Stimulated activated CD4-positive, alpha-beta T cell treated with anti-CD3 and anti-CD28 coated beads, Interleukin-15, amount 100 ng/mL, for 48 hours (primary cell): ENCODE data around the gene CENPT.
"Not testable (repeated sequence)": the region's sequence is repeated elsewhere in the genome, so short reads cannot be mapped to it uniquely, and the experiment has no call there.

Experiments used
- DNase-seq, 2 donors: peaks; one replicate each; pipeline ENCODE4 v3.0.0-alpha.2; 2020; ENCODE audit warnings: low read depth in 2 of 2

CENPT gene

GRCh38 chr16:67846063-67846319, 1.5 kb downstream of the CENPT start:
- DNase-seq: no peak

GRCh38 chr16:67845291-67846062, 2.0 kb downstream of the CENPT start:
- DNase-seq: no peak

DNA sequence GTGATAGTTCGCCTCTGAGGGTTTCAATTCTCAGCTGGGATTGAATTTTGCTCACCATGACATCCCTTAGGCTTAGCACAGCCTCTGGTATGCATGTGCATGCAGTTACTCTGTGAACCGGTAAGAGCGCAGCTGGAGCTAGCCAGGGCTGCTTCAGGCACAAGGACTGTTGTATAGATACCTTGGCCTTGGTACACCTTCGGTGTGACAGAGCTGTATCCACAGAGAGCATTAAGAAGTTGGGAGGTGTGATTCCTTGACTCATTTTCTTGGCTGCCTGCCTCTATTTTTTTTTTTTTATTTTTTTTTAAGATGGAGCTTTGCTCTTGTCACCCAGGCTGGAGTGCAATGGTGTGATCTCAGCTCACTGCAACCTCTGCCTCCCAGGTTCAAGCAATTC, 3.0 kb downstream of the CENPT start:
- no peak for DNase-seq

GRCh38 chr16:67843343-67843765, 4.1 kb downstream of the CENPT start:
- peak in 1 of 2 donors; percentile 27 for DNase-seq

- DNase-seq: peak; percentile 46 to 48
These were observed 4.8 kb downstream of the CENPT start for GRCh38 chr16:67842509-67843342.

DNA sequence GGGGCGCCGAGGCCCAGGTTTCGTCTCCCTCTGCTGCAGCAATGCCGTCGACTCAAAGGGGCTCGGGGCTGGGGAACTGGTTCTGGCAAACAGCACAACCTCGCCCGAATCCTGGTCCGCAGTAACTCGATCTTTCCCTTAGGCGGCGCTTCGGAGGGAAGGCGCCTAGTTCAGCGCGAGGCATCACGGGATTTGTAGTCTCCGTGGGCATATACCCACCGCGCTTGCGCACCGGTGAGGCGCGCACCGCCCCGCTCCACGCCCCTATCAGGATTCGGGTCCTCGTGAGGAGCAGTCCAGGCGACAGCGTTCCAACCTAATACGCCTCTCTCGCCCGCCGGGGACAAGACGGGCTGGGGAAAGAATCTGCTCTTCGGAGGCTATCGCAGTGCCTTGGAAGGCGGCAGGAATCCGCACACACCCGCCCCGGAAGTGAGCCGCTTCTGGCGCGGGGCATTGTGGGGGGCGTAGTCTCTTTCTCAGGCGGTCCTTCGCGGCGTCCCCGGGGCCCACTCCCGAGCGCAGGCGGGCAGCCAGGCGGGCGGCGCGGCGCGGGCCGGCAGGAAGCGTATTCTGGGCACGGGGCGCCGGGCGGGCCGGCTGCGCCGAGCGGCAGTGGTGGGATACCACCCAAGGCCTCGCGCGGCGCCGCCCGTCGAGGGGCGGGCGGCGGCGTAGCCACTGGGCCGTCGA, 5.5 kb downstream of the CENPT start, which contains the start of gene THAP11:
THAP11 (plus strand) TSS at position 505 of the 693 bp plus-strand sequence. CDS start 235 bp downstream, outside the sequence.
- DNase-seq: peak; percentile 92 to 94

- no peak for DNase-seq
These were observed 6.2 kb downstream of the CENPT start for GRCh38 chr16:67841198-67841815.

GRCh38 chr16:67837811-67838210, 9.7 kb downstream of the CENPT start:
- DNase-seq: no peak

- DNase-seq: not testable (repeated sequence)
These were observed 10.3 kb downstream of the CENPT start for GRCh38 chr16:67837190-67837589.

DNA sequence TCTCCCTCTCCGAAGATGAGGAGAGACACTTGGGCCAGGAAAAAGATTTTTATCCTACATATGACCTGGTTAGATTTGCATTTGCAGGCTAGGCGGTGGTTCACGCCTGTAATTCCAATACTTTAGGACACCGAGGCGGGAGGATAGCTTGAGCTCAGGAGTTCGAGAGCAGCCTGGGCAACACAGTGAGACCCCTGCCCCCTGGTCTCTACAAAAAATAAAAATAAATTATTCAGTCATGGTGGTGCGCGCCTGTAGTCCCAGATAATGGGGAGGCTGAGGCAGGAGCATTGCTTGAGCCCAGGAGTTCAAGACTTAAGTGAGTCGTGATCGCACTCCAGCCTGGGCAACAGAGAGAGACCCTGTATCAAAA, 13.3 kb downstream of the CENPT start:
- no peak for DNase-seq

DNA sequence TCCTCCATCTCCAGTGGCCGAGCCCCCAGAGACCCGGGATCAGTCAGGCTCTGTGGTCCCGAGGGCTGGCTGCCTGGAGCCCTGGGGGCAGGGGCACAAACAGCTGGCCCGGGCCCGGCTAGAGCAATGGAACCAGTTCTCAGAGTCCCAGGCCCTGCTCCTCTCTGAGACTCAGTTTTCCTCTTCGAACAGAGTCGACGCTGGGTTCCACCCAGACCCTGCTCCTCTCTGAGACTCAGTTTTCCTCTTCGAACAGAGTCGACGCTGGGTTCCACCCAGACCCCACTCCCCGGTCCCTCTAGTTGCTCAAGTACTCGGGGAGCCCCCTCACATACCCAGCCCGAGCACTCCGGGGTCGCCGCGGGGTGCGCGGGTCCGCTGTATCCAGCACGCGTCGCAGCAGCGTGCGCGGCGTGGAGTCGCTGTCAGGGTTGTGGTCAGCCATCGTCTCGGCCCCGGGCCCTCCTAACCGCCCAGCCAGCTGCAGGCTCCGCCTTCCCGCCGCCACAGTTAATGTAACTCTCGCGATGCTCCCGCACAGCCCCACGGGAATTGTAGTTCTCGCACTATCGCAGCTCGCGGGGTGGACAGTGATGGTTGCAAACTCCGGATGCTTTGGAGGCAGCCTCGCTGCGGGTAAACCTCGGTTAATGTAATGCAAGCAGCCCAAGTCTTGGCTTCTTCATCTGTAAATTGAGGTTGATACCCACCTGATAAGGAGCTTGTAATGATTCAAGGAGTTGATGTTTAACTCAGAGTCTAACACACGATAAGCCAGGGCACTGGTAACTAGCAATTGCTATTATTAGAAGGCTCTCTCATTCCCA, 13.9 kb downstream of the CENPT start:
- DNase-seq: peak; percentile 87 to 92

GRCh38 chr16:67833030-67833414, 14.5 kb downstream of the CENPT start:
- no peak for DNase-seq

DNA sequence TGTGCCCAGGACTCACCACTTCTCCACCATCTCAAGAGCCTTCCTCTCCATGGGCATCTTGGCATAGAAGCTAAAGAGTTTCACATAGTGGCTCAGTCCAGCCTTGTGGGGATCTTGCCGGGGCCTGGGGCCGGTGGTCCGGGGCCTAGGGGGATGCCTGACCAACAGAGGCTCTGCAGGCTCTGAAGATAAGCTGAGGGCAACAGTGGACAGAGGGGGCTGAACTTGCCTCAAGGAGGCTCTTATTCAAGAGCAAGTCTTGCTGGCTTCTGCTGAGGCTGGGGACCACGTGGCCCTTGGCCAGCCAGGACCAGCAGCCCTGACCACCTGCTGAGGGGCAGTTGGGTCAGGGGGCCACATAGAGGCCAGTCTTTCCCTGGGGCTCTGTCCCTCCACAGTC, 18.8 kb downstream of the CENPT start:
- DNase-seq: no peak

DNA sequence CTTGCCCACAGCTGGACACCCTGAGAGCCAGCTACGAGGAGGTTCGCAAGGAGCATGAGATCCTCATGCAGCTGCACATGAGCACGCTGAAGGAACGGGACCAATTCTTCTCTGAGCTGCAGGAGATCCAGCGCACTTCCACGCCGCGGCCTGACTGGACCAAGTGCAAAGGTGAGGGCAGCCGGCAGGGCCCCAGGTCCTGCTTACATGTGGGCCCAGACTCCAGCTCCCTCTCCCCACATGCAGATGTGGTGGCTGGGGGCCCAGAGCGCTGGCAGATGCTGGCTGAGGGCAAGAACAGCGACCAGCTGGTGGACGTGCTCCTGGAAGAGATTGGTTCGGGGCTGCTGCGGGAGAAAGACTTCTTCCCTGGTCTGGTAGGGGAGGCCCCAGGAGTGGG, 21.6 kb downstream of the CENPT start:
- no peak for DNase-seq

GRCh38 chr16:67825119-67825518, 22.4 kb downstream of the CENPT start:
- DNase-seq: no peak

- no peak for DNase-seq
These were observed 25.0 kb downstream of the CENPT start for GRCh38 chr16:67822511-67822910.

GRCh38 chr16:67820608-67821259, 26.8 kb downstream of the CENPT start:
- no peak for DNase-seq

DNA sequence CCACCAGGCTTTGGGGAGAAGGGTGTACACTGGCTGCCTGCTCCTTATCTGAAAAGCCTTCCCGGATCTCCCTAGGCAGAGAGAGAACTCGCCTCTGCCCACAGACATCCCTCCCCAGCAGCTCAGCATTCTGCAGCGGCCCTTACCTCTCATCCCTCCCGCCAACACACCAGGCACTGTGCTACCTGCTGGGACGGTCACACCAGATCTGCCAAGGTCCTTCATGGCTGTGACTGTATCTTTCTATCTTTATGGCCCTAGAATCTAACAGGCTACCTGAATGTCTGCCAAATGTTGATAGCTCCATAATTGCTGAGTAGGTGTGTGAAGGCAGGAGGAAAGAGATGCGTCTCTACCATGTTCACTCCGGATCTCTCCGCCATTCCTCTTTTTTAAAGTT, 32.9 kb downstream of the CENPT start:
- DNase-seq: no peak

DNA sequence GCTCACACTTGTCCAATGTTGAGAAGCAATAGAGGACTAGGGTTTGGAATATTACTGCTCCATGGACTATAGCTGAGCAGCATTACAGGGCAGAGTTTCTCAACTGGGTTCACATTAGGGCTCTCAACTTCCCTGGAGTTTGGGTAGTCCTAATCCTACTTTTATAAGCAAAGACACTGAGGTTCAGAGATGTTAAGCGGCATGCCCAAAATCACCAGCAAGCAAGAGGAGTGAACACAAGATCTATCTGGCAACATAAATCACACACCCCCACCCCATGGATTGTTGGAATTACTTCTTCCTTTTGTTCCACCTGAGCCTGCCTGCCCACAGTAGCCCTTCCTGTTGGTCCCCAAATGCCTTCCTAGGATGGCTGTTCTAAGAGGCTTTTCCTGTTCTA, 35.6 kb downstream of the CENPT start:
- no peak for DNase-seq

DNA sequence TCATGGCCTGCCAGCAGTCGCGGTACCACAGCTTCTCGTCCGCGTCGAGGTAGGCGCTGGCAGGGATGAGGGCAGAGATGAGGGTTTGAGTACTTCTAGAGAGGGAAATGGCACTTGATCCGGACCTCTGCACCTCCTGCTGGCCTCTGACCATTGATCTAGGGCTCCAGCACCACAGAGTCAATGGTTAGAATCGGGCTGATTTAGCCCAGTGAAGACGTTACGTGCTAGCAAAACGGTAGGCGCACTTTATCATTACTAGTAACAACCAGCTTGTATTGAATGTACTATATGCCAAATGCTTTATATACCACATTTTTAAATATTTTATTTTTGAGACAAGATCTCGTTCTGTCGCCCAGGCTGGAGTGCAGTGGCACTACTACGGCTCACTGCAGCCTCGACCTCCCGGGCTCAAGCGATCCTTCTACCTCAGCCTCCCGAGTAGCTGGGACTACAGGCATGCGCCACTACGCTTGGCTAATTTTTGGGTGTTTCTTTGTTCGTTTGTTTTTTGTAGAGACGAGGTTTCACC, 40.3 kb downstream of the CENPT start:
- no peak for DNase-seq
